ENCODE results near the gene CREB5.

- no peak for TF ChIP-seq CTCF (IDR thresholded peaks at IDR 0.05)
- no peak for TF ChIP-seq POLR2A (IDR thresholded peaks at IDR 0.05)
Observed at GRCh38 chr7:28812616-28813015, 400.3 kb downstream of the CREB5 start.

Measured in ovary (tissue), 3 donors.